GM12875 (cell line): ENCODE results near the gene MAFF.
"Not testable (repeated sequence)": the region's sequence is repeated elsewhere in the genome, so short reads cannot be mapped to it uniquely, and the experiment has no call there.

Source experiments
- H3K4me3 ChIP-seq: one replicate; pipeline ENCODE4 v1.5.1; 2011; ENCODE audit warnings: low read depth, low read length, control low read depth
- CTCF ChIP-seq: IDR thresholded peaks from 2 replicates; pipeline ENCODE4 v1.5.1; 2011; ENCODE audit warnings: low read depth, mild to moderate bottlenecking, control low read depth, inconsistent platforms, low read length, moderate library complexity, borderline replicate concordance; ENCODE audit not compliant: insufficient read depth

Gene MAFF

GRCh38 chr22:38177926-38178604 is 23.7 kb upstream of the MAFF start:
- H3K4me3 ChIP-seq, result no peak overlapping the region
- TF ChIP-seq CTCF, result no peak

- H3K4me3 ChIP-seq, result not testable (repeated sequence)
Observed at GRCh38 chr22:38178605-38178937, 23.2 kb upstream of the MAFF start.

GRCh38 chr22:38180841-38181452 is 20.8 kb upstream of the MAFF start:
- TF ChIP-seq CTCF, result no peak
- H3K4me3 ChIP-seq, result peak overlapping the region; percentile 78

- peak within 1 kb of the TSS; percentile 78 for H3K4me3 ChIP-seq
- TF ChIP-seq CTCF, result no peak
Observed at GRCh38 chr22:38181453-38182200, 20.2 kb upstream of the MAFF start, which contains the start of gene PLA2G6. TSS of gene PLA2G6 (minus strand) at chr22:38181830. CDS start at chr22:38169426, 12,404 bp downstream.

- TF ChIP-seq CTCF, result no peak
- H3K4me3 ChIP-seq, result no peak overlapping the region
Observed at GRCh38 chr22:38184788-38185187, 17.0 kb upstream of the MAFF start.

- no peak for TF ChIP-seq CTCF
- H3K4me3 ChIP-seq, result no peak overlapping the region
Observed at GRCh38 chr22:38186429-38186828, 15.4 kb upstream of the MAFF start.

- no peak overlapping the region for H3K4me3 ChIP-seq
- TF ChIP-seq CTCF, result no peak
Observed at GRCh38 chr22:38187413-38188212, 14.2 kb upstream of the MAFF start.
